GM21390 (cell line): ENCODE results near the gene SLC35A4.
"Not testable (repeated sequence)": the region's sequence is repeated elsewhere in the genome, so short reads cannot be mapped to it uniquely, and the experiment has no call there.

Experiments
- ATAC-seq: cut with Tn5 transposase; IDR thresholded peaks from one replicate; pipeline ENCODE4 v1.9.1; 2021; ENCODE audit not compliant: unreplicated experiment

SLC35A4 gene

DNA sequence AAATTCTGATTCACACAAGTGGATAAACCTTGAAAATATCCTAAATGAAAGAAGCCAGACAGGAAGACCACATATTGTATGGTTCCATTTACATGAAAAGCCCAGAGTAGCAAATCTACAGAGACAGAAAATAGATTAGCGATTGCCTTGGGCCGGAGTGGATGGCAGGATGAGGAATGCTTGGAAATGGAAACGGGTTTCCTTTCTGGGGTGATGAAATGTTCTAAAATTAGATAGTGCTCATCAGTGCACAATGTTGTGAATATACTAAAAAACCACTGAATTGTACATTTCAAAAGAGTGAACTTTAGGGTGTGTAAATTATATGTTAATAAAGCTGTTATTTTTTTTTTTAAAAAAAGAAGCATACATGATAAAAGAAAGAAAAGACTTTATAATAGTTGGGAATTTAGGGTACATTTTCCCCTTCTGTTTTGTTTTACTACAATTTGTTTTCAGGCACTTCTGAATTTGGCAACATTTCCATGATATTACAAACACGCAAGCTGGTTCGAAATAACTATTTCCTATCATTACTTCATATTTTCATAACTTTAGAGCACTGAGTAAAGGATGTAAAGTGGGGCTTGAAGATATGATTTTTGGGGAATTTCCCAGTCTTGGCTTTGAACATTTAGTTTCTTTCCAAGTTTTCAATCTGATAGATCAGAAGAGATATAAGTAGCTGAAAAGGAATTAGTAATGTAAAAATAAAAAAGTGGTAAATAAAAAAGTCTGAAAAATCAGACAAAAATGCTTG, 23.9 kb downstream of the SLC35A4 start:
- ATAC-seq, result no peak

DNA sequence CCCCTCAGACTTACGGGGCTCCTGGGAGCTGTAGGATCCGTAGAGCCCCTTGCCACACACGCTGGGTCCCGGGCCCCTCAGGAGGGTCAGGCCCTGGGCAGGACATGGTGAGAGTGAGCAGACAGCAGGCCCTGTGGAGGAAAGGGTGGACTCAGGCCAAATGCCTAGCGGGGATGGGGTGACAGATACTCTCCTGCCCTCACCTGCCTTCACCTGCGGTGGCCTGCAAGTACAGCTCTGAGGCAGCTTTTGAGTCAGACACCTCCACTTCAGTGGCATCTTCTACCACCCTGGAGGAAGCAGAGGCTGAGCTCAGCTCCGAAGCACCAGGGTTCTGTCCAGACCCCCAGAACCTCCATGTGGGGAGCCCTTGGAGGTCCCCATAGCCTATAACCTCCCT, 26.2 kb downstream of the SLC35A4 start:
- ATAC-seq, result no peak

DNA sequence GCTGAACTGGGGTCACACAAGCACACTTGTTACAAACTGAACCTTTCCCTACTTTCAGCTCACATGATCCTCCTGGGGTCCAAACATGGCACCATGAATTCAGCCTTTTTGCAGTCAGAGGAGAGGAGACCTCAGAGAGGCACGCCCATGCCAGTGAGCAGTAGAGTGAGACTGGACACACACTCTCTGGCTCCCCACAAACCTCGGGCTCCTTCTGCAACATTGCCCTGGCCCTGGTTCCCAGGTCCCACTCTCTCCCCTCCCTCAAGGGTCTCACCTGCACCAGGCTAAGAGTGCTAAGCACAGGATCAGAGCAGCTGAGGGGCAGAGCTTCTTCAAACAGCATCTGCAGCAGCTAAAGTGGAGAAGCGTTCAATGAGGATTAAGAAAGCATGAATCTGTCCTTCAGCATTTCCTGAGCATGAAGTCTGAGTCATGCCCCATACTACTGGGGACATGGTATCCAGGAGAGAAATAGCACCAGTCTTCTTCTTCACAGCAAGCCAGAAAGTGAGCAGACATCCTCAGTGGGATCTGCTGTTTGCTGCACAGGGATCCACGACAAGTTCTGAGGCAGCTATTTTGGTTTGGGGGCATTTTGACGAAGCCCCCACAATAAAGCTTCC, 27.2 kb downstream of the SLC35A4 start:
- ATAC-seq, result no peak

DNA sequence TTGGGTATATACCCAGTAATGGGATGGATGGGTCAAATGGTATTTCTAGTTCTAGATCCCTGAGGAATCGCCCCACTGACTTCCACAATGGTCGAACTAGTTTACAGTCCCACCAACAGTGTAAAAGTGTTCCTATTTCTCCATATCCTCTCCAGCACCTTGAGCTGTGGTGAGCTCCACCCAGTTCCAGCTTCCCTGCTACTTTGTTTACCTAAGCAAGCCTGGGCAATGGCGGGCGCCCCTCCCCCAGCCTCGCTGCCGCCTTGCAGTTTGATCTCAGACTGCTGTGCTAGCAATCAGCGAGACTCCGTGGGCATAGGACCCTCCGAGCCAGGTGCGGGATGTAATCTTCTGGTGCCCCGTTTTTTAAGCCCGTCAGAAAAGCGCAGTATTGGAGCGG, 28.4 kb downstream of the SLC35A4 start:
- ATAC-seq, result not testable (repeated sequence)

DNA sequence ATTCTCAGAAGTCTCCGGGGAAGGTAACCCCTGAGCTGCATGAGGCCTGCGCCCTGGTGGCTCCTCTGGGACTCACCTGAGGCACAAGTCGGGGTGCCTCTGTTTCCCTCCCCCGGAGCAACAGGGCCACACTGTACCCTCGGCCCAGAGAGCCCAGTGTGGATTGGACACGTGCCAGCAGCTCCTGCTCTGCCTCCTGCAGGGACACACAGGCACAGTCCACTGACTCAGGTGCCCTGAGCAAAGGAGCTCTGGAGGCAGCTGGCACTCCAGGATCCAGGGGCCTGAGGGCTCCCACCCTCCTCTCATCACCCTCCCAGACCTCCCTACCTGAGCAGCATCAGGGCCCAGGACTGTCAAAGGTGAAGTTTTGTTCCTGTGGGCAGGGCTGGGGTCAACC, 29.5 kb downstream of the SLC35A4 start:
- no peak for ATAC-seq

DNA sequence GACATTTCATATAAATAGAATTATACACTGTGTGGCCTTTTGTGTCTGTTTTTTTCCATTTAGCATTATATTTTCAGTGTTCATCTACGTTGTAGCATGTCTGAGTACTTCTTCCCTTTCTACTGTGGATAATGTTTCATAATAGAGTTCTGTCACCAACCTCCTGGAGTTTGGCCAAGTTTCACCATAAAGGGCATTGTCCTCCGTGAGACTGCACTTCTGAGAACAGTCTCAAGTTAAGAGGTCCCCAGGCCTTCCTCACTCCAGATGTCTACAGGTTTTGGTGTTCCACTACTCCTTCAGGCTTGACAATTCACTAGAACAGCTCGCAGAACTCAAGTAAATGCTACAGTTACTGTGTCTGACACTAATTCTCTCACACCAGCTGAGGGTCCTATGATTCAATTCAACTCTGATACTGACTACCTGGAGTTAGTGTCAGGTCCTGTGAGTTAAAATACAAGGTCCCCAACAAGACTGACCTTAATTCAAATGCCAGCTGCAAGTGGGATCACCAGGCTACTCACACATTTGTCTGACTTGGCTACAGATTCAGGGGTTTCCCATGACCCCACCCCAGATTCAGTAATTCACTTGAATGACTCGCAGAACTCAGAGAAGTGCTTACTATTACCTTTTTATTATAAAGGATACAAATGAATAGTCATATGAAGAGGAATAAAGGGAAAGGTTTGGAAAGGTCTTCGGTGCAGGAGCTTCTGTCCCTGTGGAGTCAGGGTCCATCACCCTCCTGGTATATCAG, 31.1 kb downstream of the SLC35A4 start:
- no peak for ATAC-seq

DNA sequence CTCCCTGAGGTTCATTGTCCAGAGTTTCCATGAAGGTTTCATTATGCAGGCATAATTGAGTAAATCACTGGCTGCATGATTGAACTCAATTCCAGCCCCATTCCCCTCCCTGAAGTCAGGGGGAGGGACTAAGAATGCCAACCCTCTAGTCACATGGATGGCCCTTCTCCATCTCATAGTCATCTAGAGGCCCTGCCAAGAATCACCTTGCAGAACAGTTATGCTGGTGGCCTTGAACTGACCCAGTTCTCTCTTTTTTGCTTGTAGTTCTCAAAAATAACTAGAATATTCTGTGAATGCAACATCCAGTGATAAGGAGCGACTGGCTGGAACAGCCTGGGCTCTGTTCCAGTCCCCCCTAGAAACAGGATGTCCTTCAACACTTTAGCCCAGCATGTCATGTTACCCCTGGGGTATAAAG, 31.7 kb downstream of the SLC35A4 start:
- ATAC-seq, result no peak

DNA sequence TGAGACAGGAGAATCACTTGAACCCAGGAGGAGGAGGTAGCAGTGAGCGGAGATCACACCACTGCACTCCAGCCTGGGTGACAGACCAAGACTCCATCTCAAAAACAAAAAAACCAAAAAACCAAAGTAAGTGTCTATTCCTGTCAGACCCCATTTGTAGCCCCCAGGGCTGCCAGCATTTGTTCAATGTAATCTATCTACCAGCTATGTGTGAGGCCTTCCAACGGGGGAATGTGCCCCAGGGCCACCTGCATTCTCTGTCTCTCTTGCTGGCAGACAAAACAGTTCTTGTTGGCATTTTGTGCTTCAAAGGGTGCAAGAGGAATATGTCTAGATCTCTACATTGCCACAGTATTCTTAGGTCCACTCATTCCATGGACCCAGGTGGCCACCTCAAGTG, 34.2 kb downstream of the SLC35A4 start:
- no peak for ATAC-seq

DNA sequence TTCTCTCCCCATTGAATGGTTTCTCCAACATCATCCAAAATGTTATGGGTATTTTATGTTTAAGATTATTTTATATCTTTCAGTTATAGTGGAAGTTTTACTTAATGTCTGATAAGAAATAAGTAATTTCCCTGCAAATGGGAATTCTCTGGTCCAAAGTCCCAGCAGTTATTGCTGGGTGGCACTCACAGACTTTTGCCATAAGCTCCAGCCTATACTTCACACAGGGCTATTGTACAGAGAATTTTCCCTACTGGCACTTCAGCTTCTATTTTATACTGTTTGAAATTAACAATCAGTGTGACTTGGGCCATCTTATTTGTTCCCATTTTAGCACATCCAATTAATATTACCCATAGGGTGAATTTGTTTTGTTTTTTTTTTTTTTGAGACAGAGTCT, 35.5 kb downstream of the SLC35A4 start:
- ATAC-seq, result no peak

DNA sequence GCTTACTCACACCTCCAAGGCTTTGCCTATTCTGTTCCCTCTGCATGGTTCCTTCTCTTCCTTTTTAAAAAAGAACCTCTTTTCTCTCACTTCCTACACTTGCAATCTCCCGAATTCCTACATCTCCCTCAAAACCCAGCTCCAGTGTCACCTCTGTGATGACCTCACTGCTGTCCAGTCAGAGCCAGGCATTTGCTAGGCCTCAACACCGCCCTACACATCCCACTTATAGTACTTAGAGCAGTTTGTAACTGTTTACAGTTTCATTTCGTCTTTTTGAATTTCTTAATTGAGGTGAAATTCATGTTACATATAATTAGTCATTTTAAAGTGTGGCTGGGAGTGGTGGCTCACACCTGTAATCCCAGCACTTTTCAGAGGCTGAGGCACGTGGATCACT, 37.5 kb downstream of the SLC35A4 start:
- ATAC-seq, result no peak

DNA sequence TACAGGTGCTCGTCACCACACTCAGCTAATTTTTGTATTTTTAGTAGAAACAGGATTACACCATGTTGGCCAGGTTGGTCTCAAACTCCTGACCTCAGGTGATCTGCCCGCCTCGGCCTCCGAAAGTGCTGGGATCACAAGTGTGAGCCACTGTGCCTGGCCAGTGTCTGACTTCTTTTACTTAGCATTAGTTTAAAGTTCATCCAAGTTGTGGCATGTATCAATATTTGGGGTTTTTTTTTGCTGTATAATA, 38.7 kb downstream of the SLC35A4 start:
- ATAC-seq, result not testable (repeated sequence)

DNA sequence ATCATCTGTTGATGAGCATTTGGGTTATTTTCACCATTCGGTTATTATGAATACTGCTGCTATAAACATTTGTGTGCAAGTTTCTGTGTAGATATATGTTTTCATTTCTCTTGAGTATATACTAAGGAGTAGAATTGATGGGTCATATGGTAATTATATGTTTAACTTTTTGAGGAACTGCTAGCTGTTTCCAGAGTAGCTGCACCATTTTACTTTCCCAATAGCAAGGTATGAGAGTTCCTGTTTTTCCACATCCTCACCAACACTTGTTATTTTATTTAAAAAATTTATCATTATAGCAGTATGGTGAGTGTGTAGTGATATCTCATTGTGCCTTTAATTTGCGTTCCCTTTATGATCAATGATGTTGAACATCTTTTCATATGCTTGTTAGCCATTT, 39.1 kb downstream of the SLC35A4 start:
- ATAC-seq, result no peak

DNA sequence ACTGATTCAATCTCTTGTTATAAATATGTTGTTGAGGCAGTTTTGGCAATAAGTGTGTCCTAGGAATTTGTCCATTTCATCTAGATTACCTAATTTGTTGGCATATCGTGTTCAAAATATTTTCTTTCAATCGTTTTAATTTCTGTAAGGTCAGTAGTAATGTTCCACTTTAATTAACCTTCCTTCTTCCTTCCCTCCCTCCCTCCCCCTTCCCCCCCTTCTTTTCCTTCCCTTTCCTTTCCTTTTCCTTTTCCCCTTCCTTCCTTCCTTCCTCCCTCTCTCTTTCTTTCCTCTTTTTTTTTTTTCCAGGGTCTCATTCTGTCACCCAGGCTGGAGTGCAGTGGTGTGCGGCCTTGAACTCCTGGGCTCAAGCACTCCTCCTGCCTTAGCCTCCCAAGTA, 41.3 kb downstream of the SLC35A4 start:
- no peak for ATAC-seq

DNA sequence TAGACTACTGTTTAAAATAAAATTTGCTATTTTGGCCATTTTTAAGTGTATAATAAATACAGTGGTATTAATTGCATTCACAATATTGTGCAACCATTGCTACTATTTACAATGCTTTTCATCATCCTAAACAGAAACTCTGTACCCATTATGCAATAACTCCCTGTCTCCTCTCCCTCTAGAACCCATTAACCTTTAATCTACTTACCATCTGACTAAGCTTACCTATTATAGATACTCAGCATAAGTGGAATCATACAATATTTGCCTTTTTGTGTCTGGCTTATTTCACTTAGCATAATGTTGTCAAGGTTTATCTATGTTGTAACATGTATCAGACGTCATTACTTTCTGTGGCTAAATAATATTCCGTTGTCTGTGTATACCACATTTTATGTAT, 42.4 kb downstream of the SLC35A4 start:
- ATAC-seq, result no peak

DNA sequence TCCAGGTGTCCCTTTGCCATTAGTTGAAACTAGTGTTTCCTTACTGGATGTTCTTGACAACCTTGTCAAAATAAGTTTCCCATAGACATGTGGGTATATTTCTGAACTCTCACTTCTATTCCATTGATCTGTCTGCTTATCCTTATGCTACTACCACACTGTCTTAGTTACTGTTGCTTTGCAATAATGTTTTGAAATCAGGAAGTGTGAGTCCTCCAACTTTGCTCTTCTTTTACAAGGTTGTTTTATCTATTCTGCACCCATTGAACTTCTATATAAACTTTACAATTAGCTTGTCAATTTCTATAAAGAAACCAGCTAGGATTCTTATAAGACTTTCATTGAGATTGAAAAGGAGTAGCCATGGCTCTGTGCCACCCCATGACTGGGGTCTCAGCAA, 44.1 kb downstream of the SLC35A4 start:
- no peak for ATAC-seq

DNA sequence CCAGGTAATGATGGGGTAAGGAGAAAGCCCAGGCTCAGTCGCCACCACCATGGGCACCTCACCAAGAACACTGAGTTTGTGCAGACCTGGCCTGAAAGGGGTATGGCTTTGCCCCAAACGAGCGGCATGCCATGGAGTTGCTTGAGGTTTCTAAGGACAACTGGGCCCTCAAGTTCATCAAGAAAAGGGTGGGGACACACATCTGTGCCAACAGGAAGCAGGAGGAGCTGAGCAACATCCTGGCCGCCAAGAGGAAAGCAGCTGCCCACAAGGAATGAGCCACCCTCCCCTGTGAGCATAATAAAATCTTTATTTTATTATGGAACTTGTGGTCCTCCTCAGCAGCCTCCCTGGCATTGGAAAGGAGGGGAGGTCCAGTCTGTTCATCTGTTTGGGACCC, 44.5 kb downstream of the SLC35A4 start:
- ATAC-seq, result no peak

DNA sequence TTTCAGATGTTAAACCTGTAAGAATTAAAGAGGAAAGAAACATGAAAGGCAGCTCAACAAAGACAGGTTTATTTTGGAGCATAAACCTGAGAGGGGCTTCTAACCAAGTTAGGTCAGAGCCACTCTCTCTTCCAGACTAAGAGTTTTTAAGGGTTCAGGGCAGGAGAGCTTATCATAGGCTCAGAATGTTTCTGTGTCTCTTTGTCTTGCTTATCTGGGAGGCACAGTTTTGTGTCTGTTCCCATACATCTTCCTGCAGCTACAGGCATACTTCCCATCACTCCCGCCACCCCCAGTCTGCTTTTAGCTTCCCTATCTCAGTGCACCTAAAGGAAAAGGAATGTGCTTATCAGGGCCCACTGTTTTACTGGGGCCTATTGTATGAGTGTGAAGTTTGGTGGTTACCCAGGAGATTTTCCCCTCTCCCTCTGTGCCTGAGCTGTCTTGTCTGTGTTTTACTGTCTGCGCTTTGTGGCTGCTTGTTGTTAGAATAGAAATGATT, 46.4 kb downstream of the SLC35A4 start:
- ATAC-seq, result no peak
